A673 (cell line): ENCODE measurements around the gene FBN3.

Source experiments
- CTCF ChIP-seq: fragments of 300-800, 200-600 bp; sonication (generic); conservative IDR thresholded peaks from 2 replicates; pipeline ENCODE4 v1.5.1; 2017; ENCODE audit warnings: low read depth, mild to moderate bottlenecking, antibody characterized with exemption, low read length, moderate library complexity, mixed read lengths
- EZH2 ChIP-seq: fragments of 200-600 bp; sonication (generic); IDR thresholded peaks from 2 replicates; pipeline ENCODE4 v1.6.1; 2017; ENCODE audit warnings: borderline replicate concordance, low read depth, mild to moderate bottlenecking, mixed read lengths, antibody characterized with exemption, low read length; ENCODE audit not compliant: poor library complexity, severe bottlenecking

GRCh38 chr19:8108560-8109445, 40.6 kb downstream of the FBN3 start:
- TF ChIP-seq CTCF (no peak), EZH2 (no peak)
